Stimulated activated CD8-positive, alpha-beta memory T cell treated with anti-CD3 and anti-CD28 coated beads, Interleukin-12 subunit alpha, Interleukin-12 subunit beta, amount 100 ng/mL, for 4 hours (primary cell): ENCODE data around the gene GABBR2.

ENCODE experiments used
- DNase-seq: peaks from one replicate; pipeline ENCODE4 v3.0.0-alpha.2; 2020; ENCODE audit warnings: low read depth

The GABBR2 gene

DNA sequence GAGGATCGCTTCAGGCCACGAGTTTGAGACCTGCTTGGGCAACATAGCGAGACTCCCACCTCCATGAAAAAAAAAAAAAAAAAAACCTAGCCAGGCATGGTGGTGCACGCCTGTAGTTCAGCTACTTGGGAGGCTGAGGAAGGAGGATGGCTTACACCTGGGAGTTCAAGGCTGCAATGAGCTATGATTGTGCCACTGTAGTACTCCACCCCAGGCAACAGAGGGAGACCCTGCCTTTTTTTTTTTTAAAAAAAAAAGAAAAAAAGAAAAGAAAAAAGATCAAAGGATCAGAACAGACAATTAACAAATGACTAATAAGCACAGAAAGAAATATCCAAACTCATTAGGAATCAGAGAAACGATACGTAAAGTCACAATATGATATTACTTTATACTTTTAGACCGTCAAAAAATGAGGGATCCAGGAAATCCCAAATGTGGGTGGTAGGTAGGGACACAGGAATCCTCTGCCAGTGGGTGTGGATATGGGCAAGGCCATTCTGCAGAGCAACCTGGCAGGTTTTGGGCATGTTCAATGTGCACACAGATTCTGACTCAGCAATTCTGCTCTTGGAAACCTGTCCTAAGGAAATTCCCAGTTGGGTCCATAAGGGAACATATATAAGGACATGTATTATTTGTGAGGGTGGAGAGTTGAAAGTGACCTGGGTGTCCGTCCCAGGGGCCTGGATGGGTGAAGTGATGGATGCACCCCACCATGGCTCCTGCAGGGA, 308.6 kb downstream of the GABBR2 start:
- no peak for DNase-seq

DNA sequence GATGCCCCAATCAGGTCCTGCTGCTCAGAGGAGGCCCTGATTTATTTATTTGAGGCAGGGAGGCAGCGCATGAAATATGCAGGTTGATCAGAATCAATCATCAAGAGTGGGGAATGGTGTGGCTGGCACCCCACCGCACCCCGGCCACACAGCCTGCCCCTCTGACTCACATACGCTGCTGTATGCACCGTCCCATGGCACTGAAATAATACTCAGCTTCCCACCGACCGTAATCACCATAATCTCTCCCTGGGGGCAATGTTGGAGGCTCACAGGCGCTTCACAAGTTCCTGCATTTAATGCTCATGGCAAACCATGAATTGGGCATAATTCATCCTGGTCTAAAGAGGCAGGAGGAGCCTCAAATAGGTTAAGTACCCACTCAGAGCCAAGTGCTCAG, 312.1 kb downstream of the GABBR2 start:
- DNase-seq: no peak

DNA sequence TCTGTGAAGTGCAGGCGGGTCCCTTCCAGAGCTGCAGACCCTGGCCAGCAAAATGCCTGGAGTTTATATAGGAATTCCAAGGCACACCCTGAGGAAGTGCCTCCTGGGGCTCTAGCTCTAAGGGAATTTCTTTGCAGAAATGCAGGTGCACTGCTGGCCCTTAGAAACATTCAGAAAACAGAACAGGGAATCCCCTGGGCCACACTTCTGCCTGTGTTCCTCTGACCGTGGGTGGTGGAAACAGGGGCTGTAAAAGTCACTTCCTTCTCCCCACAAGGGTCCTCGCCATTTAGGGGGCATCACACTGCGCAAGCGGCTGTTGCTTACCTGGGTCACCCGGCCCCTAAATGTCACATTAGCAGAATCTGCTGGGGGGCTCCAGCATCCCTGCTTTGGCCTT, 312.5 kb downstream of the GABBR2 start:
- no peak for DNase-seq

DNA sequence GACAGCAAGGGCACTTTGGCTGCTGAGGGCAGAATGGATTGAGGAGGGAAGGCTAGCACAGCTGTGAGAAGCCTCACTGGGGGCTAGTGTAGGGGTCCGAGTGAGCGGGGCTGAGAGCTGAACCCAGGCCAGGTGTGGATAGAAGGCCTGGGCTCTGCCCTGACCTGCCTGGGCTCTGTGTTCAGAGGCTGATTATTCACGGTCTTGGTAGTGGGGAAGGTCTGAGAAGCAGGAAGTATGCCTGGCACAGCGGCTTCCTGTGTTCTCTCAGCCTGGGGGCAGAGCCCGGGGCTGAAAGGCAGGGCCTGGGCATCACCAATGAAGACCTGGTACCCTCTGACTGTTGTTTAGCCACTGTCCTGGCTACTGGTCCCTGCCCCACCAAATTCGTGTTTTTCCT, 316.9 kb downstream of the GABBR2 start:
- no peak for DNase-seq

DNA sequence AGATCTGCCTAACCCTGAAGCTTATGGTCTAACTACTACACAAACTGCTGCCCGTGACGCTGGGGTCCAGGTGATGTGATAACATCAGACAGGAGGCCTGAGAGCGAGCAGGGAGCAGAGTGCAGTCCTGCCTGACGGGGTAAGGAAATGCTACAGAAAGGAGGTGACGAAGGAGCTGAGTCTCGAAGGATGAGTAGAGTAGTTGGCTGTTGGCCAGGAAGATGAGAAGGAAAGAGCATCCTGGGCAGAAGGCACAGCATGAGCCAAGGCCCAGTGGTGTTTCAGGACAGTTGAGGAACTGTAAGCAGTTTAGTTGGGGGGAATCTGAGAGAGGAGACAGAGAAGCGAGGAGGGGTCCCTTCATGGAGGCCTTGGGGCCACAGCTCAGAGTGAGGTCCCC, 317.3 kb downstream of the GABBR2 start:
- no peak for DNase-seq

DNA sequence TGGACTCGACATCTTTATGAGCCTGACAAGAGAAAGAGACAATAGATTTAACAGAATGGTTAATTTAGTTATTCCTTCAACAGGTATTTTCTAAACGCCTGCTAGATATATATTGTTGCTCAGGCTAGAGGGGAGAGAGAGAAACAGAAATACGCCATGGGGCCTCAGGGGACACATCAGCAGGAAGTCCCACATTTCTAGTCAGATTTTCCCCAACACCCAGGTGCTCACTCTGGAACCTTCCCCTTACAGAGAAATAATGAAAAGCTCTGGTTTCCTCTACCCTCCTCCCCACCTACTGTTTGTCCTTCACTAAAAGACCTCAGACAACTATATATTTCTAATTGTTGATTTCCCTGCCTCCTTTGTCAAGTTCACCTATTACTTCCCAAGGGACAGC, 323.0 kb downstream of the GABBR2 start:
- DNase-seq: no peak

DNA sequence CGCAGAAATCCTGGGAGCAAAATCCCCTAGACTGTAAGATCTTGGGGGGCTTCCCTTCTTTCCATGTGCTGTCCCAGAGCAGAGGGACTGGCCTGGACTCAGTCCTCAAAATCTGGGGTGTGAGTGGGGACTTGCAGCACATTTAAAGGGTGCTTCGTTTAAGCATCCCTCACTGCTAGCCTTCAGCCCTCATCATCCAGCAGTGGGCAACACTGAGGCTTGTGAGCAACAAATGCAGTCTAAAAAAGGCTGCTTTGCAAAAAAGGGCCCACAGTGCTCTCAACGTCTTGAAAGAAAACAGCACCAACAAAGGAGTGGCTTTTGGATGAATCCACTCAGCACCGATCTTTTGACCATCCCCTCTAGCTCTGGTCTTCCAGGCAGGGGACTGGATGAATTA, 325.0 kb downstream of the GABBR2 start:
- no peak for DNase-seq

DNA sequence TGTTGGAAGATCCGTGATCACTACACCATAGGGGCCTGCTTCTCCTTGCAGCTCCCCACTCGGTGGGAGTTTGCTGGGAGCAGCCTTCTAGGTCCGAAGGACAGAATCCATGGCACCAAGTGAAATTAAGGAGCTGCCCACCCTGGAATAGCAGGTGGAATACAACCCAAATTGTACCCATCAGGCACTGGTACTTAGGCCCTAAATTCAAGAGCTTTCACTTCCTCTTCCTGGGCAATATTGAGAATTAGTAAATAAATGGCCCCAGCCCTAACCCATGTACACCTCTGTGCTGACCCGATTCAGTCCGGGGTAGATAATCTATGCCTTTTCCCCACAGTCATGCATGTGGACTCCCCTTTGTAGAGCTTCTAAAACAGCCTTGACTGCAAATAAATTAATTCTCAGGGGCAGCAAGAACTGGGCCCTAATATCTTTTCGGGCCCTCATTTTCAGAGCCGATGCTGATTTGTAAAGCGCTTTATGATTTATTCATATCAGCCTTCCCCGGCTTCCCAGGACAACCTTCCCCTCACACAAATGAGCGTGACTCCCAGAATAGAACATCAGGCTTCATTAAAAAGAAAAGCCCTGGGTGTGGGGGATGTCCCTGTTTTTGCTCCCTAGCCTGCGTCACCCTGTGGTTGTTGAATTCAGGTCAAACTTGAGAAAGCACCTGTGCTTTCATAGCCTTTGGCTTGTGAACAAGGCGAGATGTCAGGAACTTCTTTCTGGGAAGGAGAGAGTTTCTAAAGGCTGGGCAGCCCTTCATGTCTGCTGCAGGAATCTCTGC, 327.2 kb downstream of the GABBR2 start:
- DNase-seq: no peak

DNA sequence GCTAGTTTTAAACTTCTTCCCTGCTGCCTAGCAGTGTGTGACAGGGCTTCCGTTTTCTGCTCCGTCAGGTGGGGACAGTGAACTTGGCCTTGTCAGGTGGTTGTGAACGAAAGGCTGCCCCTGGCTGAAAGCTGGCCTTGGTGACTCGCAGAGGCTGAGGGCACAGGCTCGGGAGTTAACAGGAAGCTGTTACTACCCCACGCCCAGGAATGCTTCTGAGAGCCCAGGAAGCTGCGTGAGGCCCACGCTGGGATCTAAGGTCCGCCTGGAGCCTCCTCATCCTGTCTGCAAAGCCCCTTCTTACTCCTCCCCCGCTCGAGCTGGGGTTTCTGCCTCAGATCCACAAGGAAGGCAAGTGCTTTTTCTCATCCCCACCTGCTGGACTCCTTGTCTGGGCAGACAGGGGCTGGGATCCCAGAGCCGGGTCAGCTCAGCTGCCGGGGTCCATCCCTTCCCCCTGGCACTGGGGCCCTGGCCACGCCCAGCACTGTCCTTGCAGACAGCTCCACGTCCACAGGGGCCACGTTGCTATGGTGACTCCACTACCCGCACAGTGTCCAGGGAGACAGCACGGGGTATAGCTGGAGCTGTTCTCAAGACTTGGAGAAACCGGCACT, 328.6 kb downstream of the GABBR2 start:
- DNase-seq: no peak

DNA sequence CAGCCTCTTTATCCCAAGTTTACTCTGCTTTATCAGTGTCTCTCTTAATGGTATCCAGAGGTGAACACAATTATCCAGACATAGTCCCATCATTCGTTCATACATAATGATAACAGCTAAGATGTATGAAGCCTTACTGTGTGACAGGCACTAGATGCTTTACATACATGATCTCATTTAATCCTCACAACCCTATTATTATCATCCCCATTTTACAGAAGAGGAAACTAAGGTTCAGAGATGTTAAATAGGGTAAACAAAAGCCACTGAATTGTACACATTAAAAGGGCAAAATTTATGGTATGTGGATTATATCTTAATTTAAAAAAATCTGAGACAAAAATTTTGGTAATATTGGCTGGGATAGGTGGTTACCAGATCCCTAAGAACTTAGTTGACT, 329.2 kb downstream of the GABBR2 start:
- DNase-seq: no peak

DNA sequence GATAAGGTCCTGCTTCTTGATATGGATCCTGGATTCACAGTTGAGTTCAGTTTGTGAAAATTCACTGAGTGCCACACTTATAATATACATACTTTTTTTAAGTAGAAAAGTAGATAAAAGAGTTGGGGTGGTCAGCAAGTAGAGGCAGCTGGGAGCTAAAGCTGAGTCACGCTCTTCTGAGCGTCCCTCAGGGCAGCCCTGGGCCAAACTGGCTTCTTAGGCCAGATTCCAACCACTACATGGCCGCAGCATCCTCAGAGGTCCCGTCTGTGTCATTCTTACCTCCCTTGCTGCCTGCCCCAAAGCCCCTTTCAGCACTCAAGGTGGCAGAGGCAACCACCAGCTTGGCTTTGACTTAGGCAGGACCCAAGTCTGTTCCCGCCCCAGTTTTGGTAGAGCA, 329.9 kb downstream of the GABBR2 start:
- no peak for DNase-seq

DNA sequence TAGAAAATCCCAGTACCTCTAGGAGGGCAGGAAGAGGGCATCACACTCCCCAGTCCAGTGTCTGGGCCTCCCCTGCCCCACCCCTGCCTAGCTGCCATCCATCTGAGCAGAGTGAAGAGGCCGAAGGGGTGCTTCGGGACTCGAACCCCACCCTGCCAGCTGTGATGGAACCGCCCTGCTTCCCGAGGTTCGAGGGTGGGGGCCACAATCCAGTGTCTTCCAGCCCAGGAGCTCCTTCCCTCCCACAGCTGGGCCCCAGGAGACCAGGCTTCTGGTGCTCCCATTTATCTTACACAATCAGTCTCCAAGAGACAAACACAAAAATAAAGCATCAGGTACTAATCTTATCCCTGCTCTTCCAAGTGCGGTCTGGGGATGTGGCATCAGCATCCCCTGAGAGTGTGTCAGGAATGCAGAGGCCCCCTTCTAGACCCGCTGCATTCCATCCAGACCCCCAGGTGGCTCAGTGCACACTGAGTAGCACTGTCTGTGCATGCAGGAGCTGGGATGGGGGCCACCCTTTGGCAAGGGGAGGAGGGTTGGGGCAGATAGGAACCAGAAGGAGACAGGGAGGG, 330.4 kb downstream of the GABBR2 start:
- no peak for DNase-seq

DNA sequence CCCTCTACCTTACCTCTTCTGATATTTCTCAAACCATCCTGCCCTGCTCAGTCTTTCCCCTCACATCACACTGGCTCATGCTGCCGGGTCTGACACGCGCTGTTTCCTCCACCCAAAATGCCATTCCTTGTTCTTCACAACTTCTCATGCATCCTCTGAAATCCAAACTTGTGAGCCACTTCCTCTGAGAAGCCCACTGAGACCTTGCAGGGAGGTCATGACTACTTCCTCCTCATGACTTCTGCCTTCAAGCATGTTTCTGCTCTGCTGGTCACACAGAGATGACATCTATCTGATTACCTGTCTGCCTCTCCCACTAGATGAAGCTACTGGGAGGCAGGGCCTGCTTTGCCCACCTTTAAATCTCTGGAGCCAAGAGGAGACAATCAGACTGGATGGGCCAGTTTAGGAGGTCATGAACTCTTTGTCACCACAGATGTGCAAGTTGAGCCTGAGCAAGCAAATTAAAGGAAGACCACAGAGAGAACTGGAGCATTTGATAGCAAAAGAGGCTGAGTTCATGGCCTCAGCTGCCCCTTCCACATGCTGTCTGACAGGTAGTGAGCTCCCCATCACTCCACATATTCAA, 333.5 kb downstream of the GABBR2 start:
- DNase-seq: no peak

DNA sequence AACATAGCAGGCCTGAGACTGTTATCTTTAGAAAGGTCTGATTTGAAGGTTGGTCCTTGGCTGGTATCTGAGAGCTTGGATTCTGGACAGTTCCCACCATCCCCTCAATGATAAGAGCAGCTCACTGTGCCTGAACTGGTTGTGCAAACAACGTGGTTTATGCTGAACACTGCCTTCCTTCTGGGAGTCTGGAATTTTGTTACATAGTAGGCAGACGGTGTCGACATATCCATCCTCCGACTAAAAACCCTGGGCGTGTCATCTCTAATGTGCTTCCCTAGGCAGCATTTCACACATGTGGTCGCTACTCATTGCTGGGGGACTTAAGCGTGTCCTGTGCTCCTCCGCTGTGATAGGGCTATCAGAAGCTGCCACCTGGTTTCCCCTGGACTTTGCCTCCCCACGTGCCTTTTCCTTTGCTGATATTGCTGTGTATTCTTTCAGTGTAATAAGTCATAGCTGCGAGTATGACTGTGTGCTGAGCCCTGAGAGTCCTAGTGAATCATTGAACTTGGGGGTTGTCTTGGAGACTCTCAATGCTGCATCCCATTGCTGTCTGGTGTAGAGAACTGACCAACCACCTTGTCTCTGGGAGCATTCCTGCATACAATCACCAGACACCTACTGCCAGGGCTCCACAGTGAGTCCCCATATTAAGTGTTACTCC, 334.2 kb downstream of the GABBR2 start:
- DNase-seq: no peak

DNA sequence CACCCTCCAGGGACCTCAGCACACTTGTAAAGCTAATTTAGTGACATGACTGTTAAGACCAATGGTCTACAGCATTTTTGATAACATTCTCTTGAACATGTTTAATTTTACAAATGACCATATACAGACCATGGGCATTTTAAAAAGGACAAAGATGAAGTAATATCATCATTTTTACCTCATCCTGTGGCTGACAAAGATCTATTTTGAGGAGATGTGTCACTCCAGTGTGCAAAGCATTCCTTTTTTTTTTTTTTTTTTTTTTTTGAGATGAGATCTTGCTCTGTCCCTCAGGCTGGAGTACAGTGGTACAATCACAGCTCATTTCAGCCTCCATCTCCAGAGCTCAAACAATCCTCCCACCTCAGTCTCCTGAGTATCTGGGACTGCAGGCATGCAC, 335.1 kb downstream of the GABBR2 start:
- no peak for DNase-seq

DNA sequence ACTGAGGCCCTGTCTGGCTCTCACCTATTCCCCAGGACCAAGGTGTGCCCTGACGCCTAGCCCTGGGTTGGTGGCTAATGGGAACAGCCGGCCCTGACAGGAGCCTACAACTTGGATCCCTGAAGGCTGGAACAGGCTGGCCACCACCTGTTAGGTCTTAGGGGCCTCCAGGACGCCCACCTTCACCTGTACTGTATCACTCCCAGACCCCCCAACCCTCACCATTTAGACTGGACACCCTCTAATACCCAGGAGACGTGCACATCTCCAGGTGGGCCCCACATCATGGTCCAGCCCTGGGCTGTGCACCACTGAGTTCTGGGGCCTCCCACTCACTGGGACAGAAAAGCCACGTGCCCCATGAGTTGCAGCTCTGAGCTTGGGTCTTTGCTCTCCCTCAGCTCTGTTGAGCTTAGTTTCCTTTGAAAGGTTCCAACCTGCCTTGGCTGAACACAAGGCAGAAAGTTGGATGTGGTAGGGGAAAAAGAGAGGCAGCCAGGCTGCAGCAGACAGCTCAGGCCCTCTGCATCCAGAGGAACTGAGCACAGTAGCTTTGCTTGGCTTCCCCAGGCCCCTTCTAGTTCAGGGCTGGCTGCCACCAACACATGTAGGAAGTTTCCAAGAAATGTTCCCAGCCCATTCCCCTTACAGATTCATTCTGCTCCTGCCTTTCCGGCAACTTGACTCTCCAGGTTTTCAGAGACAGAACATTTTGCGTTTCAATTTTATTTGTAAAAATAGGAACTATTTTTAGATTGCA, 336.5 kb downstream of the GABBR2 start:
- DNase-seq: no peak

DNA sequence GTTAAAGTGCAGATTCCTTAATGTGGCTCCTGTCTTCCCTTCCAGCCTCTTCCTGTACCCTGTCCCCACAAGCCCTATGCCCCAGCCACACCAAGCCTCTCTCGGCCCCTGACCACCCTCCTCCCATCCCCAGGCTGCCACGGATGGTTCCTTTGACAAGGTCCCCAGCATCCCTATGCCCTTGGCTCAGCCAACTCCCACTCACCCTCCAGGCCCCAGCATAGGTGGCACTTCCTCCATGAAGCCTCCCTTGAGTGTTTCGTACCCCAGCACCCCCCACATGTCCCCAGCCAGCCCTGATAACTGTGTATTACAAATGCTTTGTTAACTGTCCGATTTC, 337.8 kb downstream of the GABBR2 start:
- DNase-seq: no peak

DNA sequence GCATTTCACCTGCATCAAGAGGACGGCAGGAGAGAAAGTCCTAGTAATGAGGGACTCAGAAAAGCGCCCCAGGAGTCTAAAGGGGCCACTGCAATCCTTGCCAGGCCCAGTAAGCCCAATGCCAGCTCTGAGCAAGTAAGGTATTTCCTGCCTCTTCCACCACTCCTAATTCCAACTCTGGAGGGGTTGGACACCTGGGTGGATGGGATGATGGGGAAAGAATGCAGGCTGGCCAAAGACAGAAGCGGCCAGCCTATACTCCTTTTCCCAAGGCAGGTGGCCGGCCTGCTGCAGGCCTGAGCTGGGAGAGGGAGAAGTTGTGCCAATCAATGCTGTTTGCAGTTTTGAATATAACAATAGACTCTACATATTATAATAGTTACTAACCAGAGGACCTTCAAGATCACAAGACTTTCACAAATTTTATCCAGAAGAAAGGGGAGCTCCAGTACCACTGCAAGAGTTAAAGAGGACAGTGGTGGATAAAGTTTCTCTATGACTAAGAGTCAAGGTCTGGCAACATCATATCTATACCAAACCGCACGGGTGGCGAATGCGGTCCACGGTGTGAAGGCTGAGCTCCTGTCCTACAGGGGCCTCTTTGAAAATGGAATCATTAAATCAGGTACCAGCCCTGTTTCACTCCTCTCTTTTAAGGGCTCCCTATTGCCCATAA, 338.3 kb downstream of the GABBR2 start:
- no peak for DNase-seq

DNA sequence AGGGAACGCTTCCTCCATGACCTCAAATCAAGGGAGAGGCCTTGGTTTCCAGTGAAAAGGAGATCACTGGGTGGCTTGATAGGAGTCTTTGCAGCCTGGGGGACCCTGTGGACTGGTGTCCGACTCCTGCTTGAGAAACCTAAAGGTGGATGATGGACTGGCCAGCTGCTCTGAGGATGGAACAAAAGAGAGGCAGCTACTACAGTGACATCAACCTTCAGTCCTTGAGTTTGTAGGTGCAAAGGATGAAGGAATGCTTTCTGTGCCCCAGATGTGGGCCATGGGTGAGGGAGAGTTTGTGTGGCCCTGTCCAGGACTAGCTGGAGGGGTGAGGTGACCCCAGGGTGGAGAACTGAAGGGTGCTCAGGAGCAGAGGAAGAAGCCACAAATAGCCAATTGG, 338.8 kb downstream of the GABBR2 start:
- DNase-seq: no peak

DNA sequence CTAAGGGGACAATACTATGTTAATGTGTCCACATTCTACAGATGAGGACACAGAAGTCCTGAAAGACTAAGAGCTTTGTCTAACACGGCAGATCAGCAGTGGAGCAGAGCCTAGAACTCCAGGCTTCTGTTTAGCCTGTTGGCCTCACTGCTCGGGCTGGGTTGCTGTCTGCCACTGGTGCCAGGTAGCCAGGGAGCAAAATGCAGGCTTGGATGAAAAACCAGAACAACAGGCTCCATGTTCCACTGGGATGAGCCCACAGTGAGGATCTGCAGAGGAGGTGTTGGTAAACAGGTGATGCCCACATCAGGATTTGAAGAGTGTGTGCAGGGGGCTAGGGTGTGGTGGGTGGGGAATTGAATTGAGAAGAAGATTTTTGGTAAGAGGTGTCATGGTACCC, 339.3 kb downstream of the GABBR2 start:
- no peak for DNase-seq

DNA sequence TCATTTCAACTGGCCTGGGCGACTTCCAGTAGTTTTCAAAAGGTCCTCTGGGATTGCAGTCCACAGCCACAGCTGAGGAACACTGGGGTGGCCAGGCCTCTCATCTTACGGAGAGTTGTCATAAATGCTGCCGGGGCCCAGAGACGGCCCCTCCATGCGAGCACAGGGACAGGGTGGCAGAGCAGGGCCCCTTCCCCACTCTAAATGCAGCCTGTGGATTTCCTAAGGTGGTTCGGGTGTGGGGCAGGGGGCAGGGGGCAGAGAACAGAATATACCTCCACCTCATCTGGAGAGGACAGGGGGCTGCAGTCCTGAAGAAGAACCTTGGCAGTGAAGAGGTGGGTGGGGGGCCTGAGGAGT, 339.7 kb downstream of the GABBR2 start:
- DNase-seq: no peak
